Thyroid gland (tissue), 4 donors: Measurements from ENCODE around the gene SMKR1.

Experiments
- CTCF ChIP-seq, 6 experiments: fragments of 200-600 bp in 3 of 6; fragments of 450-650 bp in 3 of 6; sonication (generic) in 3 of 6; IDR thresholded peaks; one replicate each; pipeline ENCODE4 v1.5.1; 2016 to 2019; ENCODE audit warnings: antibody characterized with exemption in 6 of 6, mild to moderate bottlenecking in 2 of 6, inconsistent platforms in 1 of 6, moderate library complexity in 1 of 6
- POLR2A ChIP-seq, 2 donors: fragments of 450-650 bp; IDR thresholded peaks; one replicate each; pipeline ENCODE4 v1.6.1; 2017; ENCODE audit warnings: antibody characterized with exemption in 2 of 2, mild to moderate bottlenecking in 2 of 2, moderate library complexity in 1 of 2

DNA sequence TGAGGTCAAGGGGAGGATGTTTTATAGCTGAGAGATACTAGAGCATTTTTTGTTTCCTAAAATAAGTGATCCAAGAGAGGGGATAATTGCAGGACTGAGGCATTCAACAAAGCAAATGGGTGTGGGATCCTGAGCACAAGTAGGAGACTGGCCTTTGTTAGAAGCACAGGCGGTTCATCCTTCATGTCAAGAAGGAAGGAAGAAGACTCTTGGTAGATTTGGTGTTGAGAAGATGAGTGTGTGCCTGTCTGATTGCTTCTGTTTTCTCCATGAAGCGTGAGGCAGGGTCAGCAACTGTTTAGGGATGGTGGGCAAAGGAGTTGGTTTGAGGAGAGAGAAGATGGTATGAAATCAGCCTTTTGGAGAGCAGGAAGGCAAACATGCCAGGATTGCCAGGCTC is 40.5 kb upstream of the SMKR1 start:
- no peak for TF ChIP-seq CTCF (IDR thresholded peaks at IDR 0.05)
- no peak for TF ChIP-seq POLR2A (IDR thresholded peaks at IDR 0.05)
